ENCODE data around the gene COLEC12.

COLEC12 gene

DNA sequence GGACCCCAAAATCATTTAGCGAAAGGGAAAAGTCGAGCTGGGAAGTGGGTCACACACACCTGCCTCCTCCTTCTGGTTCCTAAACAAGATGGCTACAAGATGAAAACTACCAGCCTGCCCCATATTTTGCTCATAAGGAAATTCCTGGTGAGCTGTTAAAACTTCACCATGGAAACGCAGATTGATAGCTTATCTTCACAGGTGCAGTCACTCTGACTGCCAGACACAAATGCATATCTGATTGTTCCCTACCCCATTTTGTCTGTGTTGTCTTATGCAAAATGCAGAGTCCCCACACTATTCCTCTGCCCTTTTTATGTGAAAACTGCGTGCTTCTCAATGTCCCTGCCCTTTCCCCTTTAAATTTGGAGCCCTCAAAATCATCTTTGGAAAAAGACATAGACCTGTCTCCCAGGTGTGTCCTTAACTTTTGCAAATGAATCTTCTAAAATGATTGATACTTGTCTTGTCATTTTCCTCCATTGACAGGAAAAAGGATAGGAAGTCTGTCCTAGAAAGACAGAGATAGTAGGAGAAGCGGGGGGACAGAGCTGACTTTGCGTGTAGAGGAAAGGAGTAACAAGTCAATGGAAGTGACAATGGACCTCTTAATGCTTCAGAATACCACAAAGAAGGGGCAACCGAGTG is 193.8 kb downstream of the COLEC12 start:
- TF ChIP-seq, protein P1, sequence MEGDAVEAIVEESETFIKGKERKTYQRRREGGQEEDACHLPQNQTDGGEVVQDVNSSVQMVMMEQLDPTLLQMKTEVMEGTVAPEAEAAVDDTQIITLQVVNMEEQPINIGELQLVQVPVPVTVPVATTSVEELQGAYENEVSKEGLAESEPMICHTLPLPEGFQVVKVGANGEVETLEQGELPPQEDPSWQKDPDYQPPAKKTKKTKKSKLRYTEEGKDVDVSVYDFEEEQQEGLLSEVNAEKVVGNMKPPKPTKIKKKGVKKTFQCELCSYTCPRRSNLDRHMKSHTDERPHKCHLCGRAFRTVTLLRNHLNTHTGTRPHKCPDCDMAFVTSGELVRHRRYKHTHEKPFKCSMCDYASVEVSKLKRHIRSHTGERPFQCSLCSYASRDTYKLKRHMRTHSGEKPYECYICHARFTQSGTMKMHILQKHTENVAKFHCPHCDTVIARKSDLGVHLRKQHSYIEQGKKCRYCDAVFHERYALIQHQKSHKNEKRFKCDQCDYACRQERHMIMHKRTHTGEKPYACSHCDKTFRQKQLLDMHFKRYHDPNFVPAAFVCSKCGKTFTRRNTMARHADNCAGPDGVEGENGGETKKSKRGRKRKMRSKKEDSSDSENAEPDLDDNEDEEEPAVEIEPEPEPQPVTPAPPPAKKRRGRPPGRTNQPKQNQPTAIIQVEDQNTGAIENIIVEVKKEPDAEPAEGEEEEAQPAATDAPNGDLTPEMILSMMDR (conservative IDR thresholded peaks at IDR 0.05; ENCODE audit: low read depth, low read length), result no peak
- H3K4me3 ChIP-seq (ENCODE audit: low read depth, low read length), result no peak overlapping the region
- no peak for DNase-seq (ENCODE audit: low read depth)

DNA sequence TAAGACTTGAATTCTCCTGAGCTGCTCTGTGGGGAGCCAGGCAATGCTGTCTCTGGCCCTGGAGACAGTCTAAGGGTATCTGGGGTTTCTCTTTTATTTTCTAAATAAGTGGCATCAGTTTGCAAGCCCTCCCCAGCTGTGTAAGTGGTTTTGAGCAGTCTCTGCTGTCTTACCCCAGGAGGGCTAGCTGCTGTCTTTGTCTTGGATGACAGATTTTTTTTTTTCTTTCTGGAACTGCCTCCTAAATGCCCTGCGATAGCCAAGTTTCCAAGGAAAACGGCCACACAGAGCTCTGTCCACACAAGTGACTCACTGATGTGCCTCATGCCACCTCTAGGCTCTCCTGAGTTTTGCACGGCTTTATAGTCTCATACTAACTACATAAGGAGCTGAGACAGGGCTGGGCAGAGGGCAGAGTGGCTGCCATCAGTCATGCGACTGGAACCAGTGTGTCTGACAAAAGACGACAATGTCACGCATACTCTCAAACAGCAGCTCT is 195.4 kb downstream of the COLEC12 start:
- no peak for DNase-seq (ENCODE audit: low read depth)
- TF ChIP-seq, protein P1 (conservative IDR thresholded peaks at IDR 0.05; ENCODE audit: low read depth, low read length), result no peak
- no peak overlapping the region for H3K4me3 ChIP-seq (ENCODE audit: low read depth, low read length)

DNA sequence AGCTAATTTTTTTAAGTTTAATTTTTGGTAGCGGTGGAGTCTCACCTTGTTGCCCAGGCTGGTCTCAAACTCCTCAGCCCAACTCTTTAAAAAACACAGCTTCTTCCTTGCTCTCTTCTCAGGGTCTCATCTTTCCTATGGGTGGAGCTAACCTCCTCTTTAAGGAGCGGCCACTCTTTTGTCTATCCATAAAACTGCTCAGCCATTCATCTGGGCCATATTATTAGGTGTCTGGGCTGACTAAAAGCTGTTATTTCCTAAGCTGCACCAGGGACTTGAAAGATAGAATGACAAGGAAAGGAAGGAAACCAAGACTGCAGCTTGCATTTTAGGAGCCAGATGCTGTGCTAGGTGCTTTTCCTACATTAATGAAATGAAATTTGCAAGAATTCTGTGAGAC is 196.9 kb downstream of the COLEC12 start:
- DNase-seq (ENCODE audit: low read depth), result no peak
- no peak overlapping the region for H3K4me3 ChIP-seq (ENCODE audit: low read depth, low read length)
- TF ChIP-seq, protein P1 (conservative IDR thresholded peaks at IDR 0.05; ENCODE audit: low read depth, low read length), result no peak

DNA sequence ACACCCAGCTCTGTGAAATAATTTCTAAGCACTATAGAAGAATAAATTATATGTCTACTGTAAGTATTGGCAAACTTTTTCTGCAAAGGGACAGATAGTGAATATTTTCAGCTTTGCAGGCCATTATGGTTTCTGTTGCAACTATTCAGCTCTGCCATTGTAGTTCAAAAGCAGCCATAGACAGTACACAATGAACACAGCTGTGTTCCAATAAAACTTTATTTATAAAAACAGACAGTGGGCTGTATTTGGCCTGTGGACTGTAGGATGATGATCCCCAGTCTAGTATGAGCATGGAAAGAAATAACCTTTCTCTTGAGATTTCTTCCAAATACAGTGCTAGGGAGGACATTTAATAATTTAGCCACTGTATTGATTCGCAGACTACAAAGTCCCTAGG is 197.5 kb downstream of the COLEC12 start:
- TF ChIP-seq, protein P1 (conservative IDR thresholded peaks at IDR 0.05; ENCODE audit: low read depth, low read length), result no peak

DNA sequence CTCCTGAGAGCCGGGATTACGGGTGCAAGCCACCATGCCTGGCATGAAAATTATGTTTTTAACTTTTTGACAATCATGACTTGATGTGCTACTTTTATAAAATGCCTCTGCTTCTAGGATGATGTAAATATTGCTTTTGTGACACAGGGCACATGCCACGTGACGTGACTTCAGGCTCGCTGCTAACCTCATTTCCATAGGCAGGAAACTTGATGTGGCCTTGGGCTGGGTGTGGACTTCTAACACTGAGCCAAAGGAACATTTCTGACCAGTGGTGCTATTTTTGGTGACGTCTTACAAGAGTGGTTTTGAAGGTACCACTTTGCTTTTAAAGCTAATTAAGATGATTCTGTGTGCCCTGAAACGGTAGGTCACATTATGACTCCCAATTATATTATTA is 198.4 kb downstream of the COLEC12 start:
- DNase-seq (ENCODE audit: low read depth), result no peak
- TF ChIP-seq, protein P1 (conservative IDR thresholded peaks at IDR 0.05; ENCODE audit: low read depth, low read length), result no peak
- H3K4me3 ChIP-seq (ENCODE audit: low read depth, low read length), result no peak overlapping the region

More for the DNA sequence above, 197.5 kb downstream of the COLEC12 start:
- no peak overlapping the region for H3K4me3 ChIP-seq (ENCODE audit: low read depth, low read length)
- no peak for DNase-seq (ENCODE audit: low read depth)

DNA sequence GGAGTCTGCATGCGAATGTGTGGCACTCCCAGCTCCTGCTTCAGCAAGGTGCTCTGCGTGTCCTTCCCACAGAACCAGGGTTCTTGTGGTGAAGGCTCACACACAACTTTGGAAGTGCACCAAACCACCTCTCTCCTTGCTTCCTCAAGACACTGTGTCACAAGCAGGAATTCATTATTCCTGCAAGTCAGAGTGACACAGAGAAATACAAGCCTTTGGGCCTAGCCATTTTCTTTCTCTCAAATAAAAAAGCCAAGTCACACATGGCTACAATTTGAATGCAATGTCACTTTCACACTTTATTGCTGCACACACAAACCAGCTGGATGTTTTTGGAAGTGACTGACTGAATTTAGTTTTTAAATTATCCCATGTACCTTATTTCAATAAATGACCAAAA is 202.6 kb downstream of the COLEC12 start:
- TF ChIP-seq, protein P1 (conservative IDR thresholded peaks at IDR 0.05; ENCODE audit: low read depth, low read length), result no peak
- DNase-seq (ENCODE audit: low read depth), result no peak
- no peak overlapping the region for H3K4me3 ChIP-seq (ENCODE audit: low read depth, low read length)

Data from choroid plexus epithelial cell (primary cell).